Spleen (tissue), 7 donors: Measurements from ENCODE around the gene EIF4EBP2.

Experiments
- CTCF ChIP-seq, 11 experiments: fragments of 200-600 bp in 7 of 11; fragments of 450-650 bp in 4 of 11; sonication (generic) in 4 of 11; IDR thresholded peaks in 8 of 11; conservative IDR thresholded peaks in 3 of 11; 1 replicate in 7 of 11; 2 replicates in 4 of 11; pipeline versions ENCODE4 v1.4.0 to v1.8.0; 2016 to 2021; ENCODE audit warnings: antibody characterized with exemption in 11 of 11, inconsistent platforms in 4 of 11, mild to moderate bottlenecking in 1 of 11
- POLR2A ChIP-seq, 3 donors: fragments of 450-650 bp; IDR thresholded peaks; one replicate each; pipeline ENCODE4 v1.5.1; 2017; ENCODE audit warnings: antibody characterized with exemption in 3 of 3, mild to moderate bottlenecking in 1 of 3
- donor health status: DM: no; HTN: no; CAD: no; lungs with moderate emphysema.
- donor health status: DM: no; HTN: no; CAD: no.
- donor health status: DM: no; HTN: no; CAD: no.

GRCh38 chr10:70474780-70475179, 70.8 kb downstream of the EIF4EBP2 start:
- TF ChIP-seq CTCF (IDR thresholded peaks at IDR 0.05 in 8 of 11, conservative IDR thresholded peaks at IDR 0.05 in 3 of 11) (no peak), POLR2A (IDR thresholded peaks at IDR 0.05) (no peak)
